GM12872 (cell line): ENCODE data around the gene ENTHD1.

Source experiments
- CTCF ChIP-seq: IDR thresholded peaks from 3 replicates; pipeline ENCODE4 v1.5.1; 2011; ENCODE audit warnings: low read depth, mild to moderate bottlenecking, low read length, moderate library complexity; ENCODE audit not compliant: insufficient read depth

The ENTHD1 gene

GRCh38 chr22:39872548-39872947, 21.0 kb downstream of the ENTHD1 start:
- no peak for TF ChIP-seq CTCF

- TF ChIP-seq CTCF, result no peak
These were observed 22.4 kb downstream of the ENTHD1 start for GRCh38 chr22:39871008-39871798.

GRCh38 chr22:39868741-39869140, 24.8 kb downstream of the ENTHD1 start:
- no peak for TF ChIP-seq CTCF

- TF ChIP-seq CTCF, result no peak
These were observed 33.5 kb downstream of the ENTHD1 start for GRCh38 chr22:39859903-39860588.

- TF ChIP-seq CTCF, result no peak
These were observed 37.0 kb downstream of the ENTHD1 start for GRCh38 chr22:39856588-39856987.

GRCh38 chr22:39852799-39853198, 40.8 kb downstream of the ENTHD1 start:
- TF ChIP-seq CTCF, result no peak

GRCh38 chr22:39851606-39852315, 41.8 kb downstream of the ENTHD1 start:
- TF ChIP-seq CTCF, result no peak
